HG02943 (cell line): Measurements from ENCODE around the gene COL5A3.
"Not testable (repeated sequence)": the region's sequence is repeated elsewhere in the genome, so short reads cannot be mapped to it uniquely, and the experiment has no call there.

Experiments
- ATAC-seq: cut with Tn5 transposase; IDR thresholded peaks from one replicate; pipeline ENCODE4 v1.9.1; 2021; ENCODE audit warnings: mild to moderate bottlenecking, low read depth, moderate library complexity; ENCODE audit not compliant: unreplicated experiment

COL5A3 gene

GRCh38 chr19:9941671-9942070 lies 68.6 kb downstream of the COL5A3 start:
- no peak for ATAC-seq

- ATAC-seq: no peak
Observed at GRCh38 chr19:9941231-9941630, 69.1 kb downstream of the COL5A3 start.

- no peak for ATAC-seq
Observed at GRCh38 chr19:9940778-9941177, 69.5 kb downstream of the COL5A3 start.

GRCh38 chr19:9939301-9939913 lies 70.9 kb downstream of the COL5A3 start:
- ATAC-seq: no peak

GRCh38 chr19:9937001-9937411 lies 73.3 kb downstream of the COL5A3 start:
- no peak for ATAC-seq

GRCh38 chr19:9936326-9937000 lies 73.8 kb downstream of the COL5A3 start, which contains the start of gene OLFM2:
Gene OLFM2, minus strand, starts transcription at chr19:9936515. Its CDS starts 149 bp downstream, at chr19:9936366.
- no peak for ATAC-seq

- no peak for ATAC-seq
Observed at GRCh38 chr19:9935506-9936325, 74.6 kb downstream of the COL5A3 start.

- no peak for ATAC-seq
Observed at GRCh38 chr19:9934132-9934950, 76.0 kb downstream of the COL5A3 start.

GRCh38 chr19:9932835-9933234 lies 77.5 kb downstream of the COL5A3 start:
- no peak for ATAC-seq

- ATAC-seq: no peak
Observed at GRCh38 chr19:9931629-9932028, 78.7 kb downstream of the COL5A3 start.

GRCh38 chr19:9923440-9923839 lies 86.9 kb downstream of the COL5A3 start:
- ATAC-seq: no peak

GRCh38 chr19:9922782-9923379 lies 87.4 kb downstream of the COL5A3 start:
- not testable (repeated sequence) for ATAC-seq

GRCh38 chr19:9917321-9917720 lies 93.0 kb downstream of the COL5A3 start:
- no peak for ATAC-seq

GRCh38 chr19:9916719-9917118 lies 93.6 kb downstream of the COL5A3 start:
- ATAC-seq: no peak

- no peak for ATAC-seq
Observed at GRCh38 chr19:9914315-9915207, 95.7 kb downstream of the COL5A3 start.

- no peak for ATAC-seq
Observed at GRCh38 chr19:9914001-9914314, 96.3 kb downstream of the COL5A3 start.

- no peak for ATAC-seq
Observed at GRCh38 chr19:9913237-9914000, 96.9 kb downstream of the COL5A3 start.

- no peak for ATAC-seq
Observed at GRCh38 chr19:9912551-9913236, 97.6 kb downstream of the COL5A3 start.
